T-helper 1 cell treated with Interleukin-12 subunit alpha and Interleukin-12 subunit beta and Interleukin-4 antibody, amounts not matched to agents 30 μg/mL and 1 μg/mL, for 36 hours (primary cell): ENCODE results near the gene ANAPC15.
"Not testable (repeated sequence)": the region's sequence is repeated elsewhere in the genome, so short reads cannot be mapped to it uniquely, and the experiment has no call there.

Source experiments
- H3K27ac Mint-ChIP-seq: one replicate; pipeline ENCODE4 v1.8.0; 2021; ENCODE audit warnings: mild to moderate bottlenecking, mixed read lengths
- H3K27me3 Mint-ChIP-seq: one replicate; pipeline ENCODE4 v1.8.0; 2021; ENCODE audit warnings: low read depth, mixed read lengths
- H3K36me3 Mint-ChIP-seq: one replicate; pipeline ENCODE4 v1.8.0; 2021; ENCODE audit warnings: low read depth, mixed read lengths
- H3K4me1 Mint-ChIP-seq: one replicate; pipeline ENCODE4 v1.8.0; 2021; ENCODE audit warnings: low read depth, mixed read lengths
- H3K4me3 Mint-ChIP-seq: one replicate; pipeline ENCODE4 v1.8.0; 2021; ENCODE audit warnings: mild to moderate bottlenecking, moderate library complexity, mixed read lengths
- H3K9me3 Mint-ChIP-seq: one replicate; pipeline ENCODE4 v1.8.0; 2021; ENCODE audit warnings: mixed read lengths

Gene ANAPC15

DNA sequence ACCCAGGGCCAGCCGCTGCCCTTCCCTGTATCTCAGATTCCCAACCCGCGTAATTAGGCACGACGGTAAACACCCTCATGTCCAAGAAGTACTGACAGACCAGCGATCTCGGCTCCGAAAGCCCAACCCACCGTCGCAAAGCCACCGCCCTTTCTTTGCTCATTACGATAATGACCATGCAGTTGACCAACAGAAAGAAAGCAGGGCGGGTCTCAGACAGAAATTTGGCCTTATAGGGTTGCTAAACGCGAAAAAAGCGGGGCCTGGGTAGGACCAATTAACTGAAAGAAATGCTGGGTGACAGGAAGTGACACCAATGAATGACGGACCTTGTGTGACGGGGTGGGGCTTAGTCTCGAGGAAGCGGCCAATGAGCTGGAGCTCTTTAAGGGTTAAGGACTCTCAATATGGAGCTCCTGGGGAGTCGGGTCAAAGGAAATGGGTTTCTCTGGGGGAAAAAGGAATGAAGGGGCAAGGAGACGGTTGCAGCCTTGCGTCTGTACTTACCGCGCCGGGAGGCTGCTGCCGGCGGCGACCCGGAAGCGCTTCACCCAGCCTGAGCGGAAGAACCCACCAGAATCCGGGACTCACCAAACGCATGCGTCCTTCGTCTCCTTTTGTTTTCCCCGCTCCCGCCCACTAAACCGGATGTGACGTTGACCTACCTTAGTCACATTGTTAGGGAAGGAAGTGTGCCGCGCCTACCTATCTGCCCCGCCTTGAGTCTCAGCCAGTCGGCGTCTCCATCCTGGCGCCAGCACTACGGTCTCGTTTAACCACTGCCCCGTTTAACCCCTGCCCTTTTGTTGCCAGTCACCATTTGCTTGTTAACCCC lies at the start of gene ANAPC15:
Gene ANAPC15, minus strand, starts transcription at position 553 of the 835 bp plus-strand sequence. CDS start 1,419 bp downstream, outside the sequence.
- Mint-ChIP-seq H3K27ac (peak within 1 kb of the TSS; percentile 98), H3K4me1 (peaks cover 18% of the 10 kb centered on the region), H3K36me3 (peaks cover 7% of the 10 kb centered on the region), H3K9me3 (peaks cover 5% of the 10 kb centered on the region), H3K27me3 (no peaks in the 10 kb centered on the region), H3K4me3 (peak within 1 kb of the TSS; percentile 92)

GRCh38 chr11:72160319-72160718 lies 47.8 kb upstream of the ANAPC15 start:
- no peaks in the 10 kb centered on the region for H3K4me1 Mint-ChIP-seq
- no peak overlapping the region for H3K27ac Mint-ChIP-seq
- no peaks in the 10 kb centered on the region for H3K36me3 Mint-ChIP-seq
- H3K9me3 Mint-ChIP-seq, result no peaks in the 10 kb centered on the region
- no peak overlapping the region for H3K4me3 Mint-ChIP-seq
- H3K27me3 Mint-ChIP-seq, result peaks cover 18% of the 10 kb centered on the region

DNA sequence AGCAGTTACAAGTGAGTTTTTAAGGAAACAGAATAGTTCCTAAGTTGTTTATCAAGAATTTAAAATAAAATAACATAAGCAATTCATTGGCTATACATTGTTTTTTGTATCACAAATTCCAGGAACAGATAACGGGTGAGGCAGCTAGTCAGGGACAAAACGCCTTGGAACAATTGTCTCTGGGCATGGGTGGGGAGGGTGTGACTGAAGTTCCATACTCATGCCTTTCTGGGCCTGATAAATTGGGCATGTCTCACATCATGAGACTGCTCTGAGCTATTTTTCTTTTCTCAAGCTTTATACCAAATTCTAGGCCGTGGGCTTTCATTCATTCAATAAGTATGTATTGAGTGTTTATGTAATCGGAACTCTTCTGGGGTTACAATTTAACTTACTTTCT lies 44.6 kb upstream of the ANAPC15 start:
- Mint-ChIP-seq H3K9me3 (no peaks in the 10 kb centered on the region), H3K4me3 (no peak overlapping the region), H3K4me1 (no peaks in the 10 kb centered on the region), H3K36me3 (no peaks in the 10 kb centered on the region), H3K27ac (no peak overlapping the region), H3K27me3 (peaks cover 16% of the 10 kb centered on the region)

DNA sequence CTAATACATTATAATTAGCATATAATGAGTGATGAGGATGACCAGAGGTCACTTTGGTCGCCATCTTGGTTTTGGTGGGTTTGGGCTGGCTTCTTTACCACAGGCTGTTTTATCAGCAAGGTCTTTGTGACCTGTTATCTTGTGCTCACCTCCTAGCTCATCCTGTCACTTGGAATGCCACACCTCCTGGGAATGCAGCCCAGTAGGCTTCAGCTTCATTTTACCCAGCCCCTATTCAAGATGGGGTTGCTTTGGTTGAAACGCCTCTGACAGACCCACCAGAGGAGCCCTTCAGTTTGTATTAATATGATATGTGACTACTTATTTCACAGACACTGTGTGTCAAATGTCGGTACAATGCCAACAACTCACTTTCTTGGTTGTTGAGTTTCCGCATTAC lies 43.3 kb upstream of the ANAPC15 start:
- no peak overlapping the region for H3K27ac Mint-ChIP-seq
- no peaks in the 10 kb centered on the region for H3K9me3 Mint-ChIP-seq
- no peaks in the 10 kb centered on the region for H3K36me3 Mint-ChIP-seq
- no peaks in the 10 kb centered on the region for H3K4me1 Mint-ChIP-seq
- H3K27me3 Mint-ChIP-seq, result peaks cover 10% of the 10 kb centered on the region
- no peak overlapping the region for H3K4me3 Mint-ChIP-seq

DNA sequence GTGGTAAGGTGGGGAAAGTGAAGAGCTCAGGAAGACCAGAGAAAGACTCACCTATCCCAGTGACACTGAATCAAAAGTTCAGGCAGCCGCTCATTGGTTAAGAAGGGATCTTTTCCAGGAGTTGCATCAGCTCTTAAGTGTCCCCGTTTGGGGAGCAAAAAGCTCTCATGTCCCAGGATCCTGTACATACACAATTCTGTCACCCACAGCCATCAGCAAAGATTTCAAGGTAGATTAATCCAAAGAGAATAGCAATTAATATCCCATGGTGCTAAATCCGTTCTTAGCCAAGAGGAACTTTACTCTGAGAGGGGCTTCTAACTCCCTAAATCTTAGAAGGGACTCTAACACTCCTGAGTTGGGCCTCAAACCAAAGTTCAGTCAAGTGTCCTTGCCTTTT lies 42.3 kb upstream of the ANAPC15 start:
- Mint-ChIP-seq H3K27me3 (peaks cover 4% of the 10 kb centered on the region), H3K4me1 (no peaks in the 10 kb centered on the region), H3K4me3 (no peak overlapping the region), H3K9me3 (no peaks in the 10 kb centered on the region), H3K36me3 (no peaks in the 10 kb centered on the region), H3K27ac (no peak overlapping the region)

GRCh38 chr11:72153874-72154273 lies 41.4 kb upstream of the ANAPC15 start:
- not testable (repeated sequence) for H3K27me3 Mint-ChIP-seq, H3K27ac Mint-ChIP-seq, H3K9me3 Mint-ChIP-seq, H3K4me3 Mint-ChIP-seq, H3K36me3 Mint-ChIP-seq, H3K4me1 Mint-ChIP-seq

- H3K27me3 Mint-ChIP-seq, result peaks cover 14% of the 10 kb centered on the region
Measured at GRCh38 chr11:72150882-72151281, 38.4 kb upstream of the ANAPC15 start.

DNA sequence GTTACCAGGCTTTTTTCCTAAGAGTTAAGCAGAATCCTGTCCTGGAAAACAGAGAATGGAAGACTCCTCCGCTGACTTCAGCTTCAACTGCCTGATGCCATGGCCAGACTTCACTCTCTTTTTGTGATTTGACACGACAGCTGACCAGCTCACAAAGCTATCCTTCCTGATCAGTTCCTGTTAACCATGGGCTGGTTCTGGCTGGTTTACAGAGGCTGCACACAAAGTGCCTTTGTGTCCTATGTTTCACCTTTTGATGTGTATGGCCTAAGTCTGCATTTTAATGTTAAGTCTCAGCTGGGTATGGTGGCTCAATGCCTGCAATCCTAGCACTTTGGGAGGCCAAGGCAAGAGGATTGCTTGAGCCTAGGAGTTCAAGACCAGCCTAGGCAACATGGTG lies 34.1 kb upstream of the ANAPC15 start:
- Mint-ChIP-seq H3K9me3 (no peaks in the 10 kb centered on the region), H3K4me3 (no peak overlapping the region), H3K27me3 (peaks cover 26% of the 10 kb centered on the region), H3K4me1 (peaks cover 10% of the 10 kb centered on the region), H3K27ac (no peak overlapping the region), H3K36me3 (peaks cover 1% of the 10 kb centered on the region)

More at GRCh38 chr11:72150882-72151281, 38.4 kb upstream of the ANAPC15 start:
- Mint-ChIP-seq H3K27ac (no peak overlapping the region), H3K4me3 (no peak overlapping the region), H3K9me3 (no peaks in the 10 kb centered on the region), H3K36me3 (no peaks in the 10 kb centered on the region), H3K4me1 (no peaks in the 10 kb centered on the region)

DNA sequence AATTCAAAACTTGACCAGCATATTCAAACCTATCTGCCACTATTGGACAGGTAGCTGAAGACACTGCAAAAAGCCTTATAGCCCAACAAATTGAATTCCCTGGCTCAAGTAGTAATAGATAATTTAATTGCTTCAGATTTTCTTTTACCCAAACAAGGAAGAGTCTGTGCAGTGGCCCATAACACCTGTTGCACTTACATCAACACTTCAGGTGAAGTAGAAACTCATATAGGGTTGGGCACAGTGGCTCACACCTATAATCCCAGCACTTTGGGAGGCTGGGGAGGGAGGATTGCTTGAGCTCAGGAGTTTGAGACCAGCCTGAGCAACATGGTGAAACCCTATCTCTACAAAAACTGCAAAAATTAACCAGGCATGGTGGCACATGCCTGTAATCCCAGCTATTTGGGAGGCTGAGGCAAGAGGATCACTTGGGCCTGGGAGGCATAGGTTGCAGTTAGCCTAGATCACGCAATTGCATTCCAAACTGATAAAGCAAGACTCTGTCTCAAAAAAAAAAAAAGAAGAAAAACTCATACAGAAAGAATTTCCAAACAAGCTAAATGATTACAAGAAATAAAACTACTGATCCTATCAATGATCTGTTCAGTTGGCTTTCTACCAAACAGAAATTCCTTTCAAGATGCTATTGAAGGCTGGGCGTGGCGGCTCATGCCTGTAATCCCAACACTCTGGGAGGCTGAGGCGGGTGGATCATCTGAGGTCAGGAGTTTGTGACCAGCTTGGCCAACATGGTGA lies 32.5 kb upstream of the ANAPC15 start:
- H3K36me3 Mint-ChIP-seq, result peaks cover 1% of the 10 kb centered on the region
- H3K9me3 Mint-ChIP-seq, result no peaks in the 10 kb centered on the region
- no peak overlapping the region for H3K4me3 Mint-ChIP-seq
- H3K27ac Mint-ChIP-seq, result no peak overlapping the region
- H3K4me1 Mint-ChIP-seq, result peaks cover 18% of the 10 kb centered on the region
- peaks cover 35% of the 10 kb centered on the region for H3K27me3 Mint-ChIP-seq

- H3K4me3 Mint-ChIP-seq, H3K27ac Mint-ChIP-seq, H3K9me3 Mint-ChIP-seq, H3K36me3 Mint-ChIP-seq: not testable (repeated sequence)
- peaks cover 34% of the 10 kb centered on the region for H3K27me3 Mint-ChIP-seq
- H3K4me1 Mint-ChIP-seq, result peaks cover 18% of the 10 kb centered on the region
Measured at GRCh38 chr11:72142543-72142942, 30.0 kb upstream of the ANAPC15 start.

GRCh38 chr11:72142086-72142485 lies 29.6 kb upstream of the ANAPC15 start:
- not testable (repeated sequence) for H3K4me3 Mint-ChIP-seq, H3K9me3 Mint-ChIP-seq, H3K36me3 Mint-ChIP-seq, H3K27ac Mint-ChIP-seq
- H3K27me3 Mint-ChIP-seq, result peaks cover 32% of the 10 kb centered on the region
- H3K4me1 Mint-ChIP-seq, result peaks cover 18% of the 10 kb centered on the region

- Mint-ChIP-seq H3K4me3 (no peak overlapping the region), H3K27ac (no peak overlapping the region), H3K36me3 (peaks cover 1% of the 10 kb centered on the region), H3K4me1 (peaks cover 21% of the 10 kb centered on the region), H3K27me3 (peaks cover 24% of the 10 kb centered on the region), H3K9me3 (peaks cover 7% of the 10 kb centered on the region)
Measured at GRCh38 chr11:72141066-72141465, 28.6 kb upstream of the ANAPC15 start.

DNA sequence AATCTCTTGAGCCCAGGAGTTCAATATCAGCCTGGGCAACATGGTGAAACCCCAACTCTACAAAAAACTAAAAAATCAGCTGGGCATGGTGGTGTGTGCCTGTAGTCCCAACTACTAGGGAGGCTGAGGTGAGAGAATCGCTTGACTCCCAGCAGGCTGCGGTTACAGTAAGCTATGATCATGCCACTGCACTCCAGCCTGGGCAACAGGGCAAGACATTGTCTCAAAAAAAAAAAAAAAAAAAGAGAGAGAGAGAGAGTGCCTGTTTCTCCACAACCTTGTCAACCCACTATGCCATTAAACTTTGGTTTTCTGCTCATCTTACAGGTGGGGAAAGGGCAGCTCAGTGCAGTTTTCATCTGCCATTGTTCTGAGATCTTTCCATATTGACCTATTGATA lies 28.2 kb upstream of the ANAPC15 start:
- Mint-ChIP-seq H3K9me3 (peaks cover 7% of the 10 kb centered on the region), H3K4me1 (peaks cover 21% of the 10 kb centered on the region), H3K27me3 (peaks cover 24% of the 10 kb centered on the region), H3K36me3 (peaks cover 1% of the 10 kb centered on the region), H3K4me3 (no peak overlapping the region), H3K27ac (no peak overlapping the region)

GRCh38 chr11:72139500-72139899 lies 27.0 kb upstream of the ANAPC15 start:
- H3K4me1 Mint-ChIP-seq, result peaks cover 21% of the 10 kb centered on the region
- H3K27ac Mint-ChIP-seq, result no peak overlapping the region
- H3K27me3 Mint-ChIP-seq, result peaks cover 24% of the 10 kb centered on the region
- peaks cover 1% of the 10 kb centered on the region for H3K36me3 Mint-ChIP-seq
- no peak overlapping the region for H3K4me3 Mint-ChIP-seq
- peaks cover 7% of the 10 kb centered on the region for H3K9me3 Mint-ChIP-seq

DNA sequence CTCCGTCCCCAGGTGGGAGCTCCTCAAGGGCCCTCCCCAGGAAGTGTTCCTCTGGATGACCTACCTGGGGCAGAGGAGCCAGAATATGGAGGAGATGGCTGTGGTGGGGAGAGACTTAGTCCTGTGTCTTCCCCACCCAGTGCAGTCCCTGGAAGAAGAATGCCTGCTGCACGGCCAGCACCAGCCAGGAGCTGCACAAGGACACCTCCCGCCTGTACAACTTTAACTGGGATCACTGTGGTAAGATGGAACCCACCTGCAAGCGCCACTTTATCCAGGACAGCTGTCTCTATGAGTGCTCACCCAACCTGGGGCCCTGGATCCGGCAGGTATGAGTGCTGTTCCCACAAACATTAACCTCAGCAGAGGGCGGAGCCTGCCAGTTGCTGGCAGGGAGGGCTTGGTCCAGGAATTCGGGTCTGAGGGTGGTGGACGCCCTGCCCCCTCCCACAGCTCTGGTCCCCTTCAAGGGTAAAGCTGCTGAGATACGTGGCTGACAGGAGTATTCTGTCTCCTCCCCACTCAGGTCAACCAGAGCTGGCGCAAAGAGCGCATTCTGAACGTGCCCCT lies 26.4 kb upstream of the ANAPC15 start:
- Mint-ChIP-seq H3K4me3 (no peak overlapping the region), H3K27ac (no peak overlapping the region), H3K9me3 (peaks cover 7% of the 10 kb centered on the region), H3K27me3 (peaks cover 21% of the 10 kb centered on the region), H3K4me1 (peaks cover 20% of the 10 kb centered on the region), H3K36me3 (peaks cover under 1% of the 10 kb centered on the region)
